H1 (cell line): ENCODE results near the gene FHIP2A. TPM values are rescaled to one million over a fixed set of nuclear protein-coding genes. Genes with fewer than 3 reads are reported as not detected.

Source experiments
- CTCF ChIA-PET: fragments of 300-600 bp; sonication (Branson Sonifier 250); formaldehyde crosslinking; loops from one replicate; lab custom pipeline; 2021; ENCODE audit not compliant: partially characterized antibody; lab: Charles Lee
- POLR2A ChIA-PET: fragments of 300-600 bp; sonication (Branson Sonifier 250); formaldehyde crosslinking; loops from one replicate; lab custom pipeline; 2021; ENCODE audit warnings: inconsistent platforms; ENCODE audit not compliant: partially characterized antibody; lab: Charles Lee
- DNase-seq, 2 experiments: peaks; one replicate each; pipeline versions ENCODE4 v3.0.0 to v3.0.0-alpha.2; 2010 to 2022; ENCODE audit warnings: low spot score in 2 of 2, low read depth in 1 of 2, mixed read lengths in 1 of 2
- FAIRE-seq: peaks from 2 replicates; lab custom pipeline; 2011; peaks lifted over from hg19 to GRCh38; lab: Jason Lieb, UNC
- H2AFZ ChIP-seq: 2 replicates; pipeline ENCODE4 v1.8.1; 2012; ENCODE audit warnings: low read length, inconsistent platforms
- H2AK5ac ChIP-seq: 2 replicates; pipeline ENCODE4 v1.6.1; 2013; ENCODE audit warnings: low read depth, low read length
- H2BK120ac ChIP-seq: replicated peaks from 2 replicates; pipeline ENCODE3; 2013; ENCODE audit warnings: low read depth, low read length, inconsistent platforms
- H2BK12ac ChIP-seq: 2 replicates; pipeline ENCODE4 v1.6.1; 2013; ENCODE audit warnings: low read depth, low read length
- H2BK15ac ChIP-seq: 2 replicates; pipeline ENCODE4 v1.6.1; 2013; ENCODE audit warnings: low read length
- H2BK20ac ChIP-seq: 2 replicates; pipeline ENCODE4 v1.6.1; 2013; ENCODE audit warnings: low read length
- H2BK5ac ChIP-seq: 2 replicates; pipeline ENCODE4 v1.6.1; 2013; ENCODE audit warnings: low read depth, low read length
- H3K14ac ChIP-seq: 2 replicates; pipeline ENCODE4 v1.6.1; 2013; ENCODE audit warnings: inconsistent platforms; ENCODE audit not compliant: insufficient read length
- H3K18ac ChIP-seq: 2 replicates; pipeline ENCODE4 v1.6.1; 2013; ENCODE audit warnings: low read length; ENCODE audit errors: extremely low read depth
- H3K23ac ChIP-seq: 2 replicates; pipeline ENCODE4 v1.6.1; 2013; ENCODE audit warnings: inconsistent platforms; ENCODE audit not compliant: insufficient read length
- H3K23me2 ChIP-seq: 2 replicates; pipeline ENCODE4 v1.6.1; 2013; ENCODE audit warnings: low read depth, low read length
- H3K27ac ChIP-seq: 2 replicates; pipeline ENCODE4 v1.6.1; 2011; ENCODE audit warnings: low read depth, low read length, inconsistent platforms
- H3K27me3 ChIP-seq, 4 experiments: replicated peaks in 1 of 4; 1 replicate in 1 of 4; 2 replicates in 3 of 4; pipeline versions ENCODE4 v1.6.1 to v1.8.1; 2011 to 2013; ENCODE audit warnings: low read length in 3 of 4, mild to moderate bottlenecking in 3 of 4, inconsistent platforms in 2 of 4, mixed read lengths in 2 of 4, moderate library complexity in 1 of 4; ENCODE audit not compliant: control insufficient read depth in 3 of 4, insufficient read depth in 3 of 4; ENCODE audit errors: extremely low read depth in 1 of 4
- H3K36me3 ChIP-seq, 4 experiments: 2 replicates each; pipeline versions ENCODE4 v1.6.1 to v1.8.1; 2011 to 2013; ENCODE audit warnings: mild to moderate bottlenecking in 4 of 4, low read length in 3 of 4, moderate library complexity in 2 of 4, control low read depth in 1 of 4, inconsistent platforms in 1 of 4; ENCODE audit not compliant: insufficient read depth in 4 of 4, control insufficient read depth in 2 of 4
- H3K4ac ChIP-seq: replicated peaks from 2 replicates; pipeline ENCODE3; 2013; ENCODE audit warnings: low read length, low read depth, mixed read lengths, inconsistent platforms; ENCODE audit not compliant: insufficient read length
- H3K4me1 ChIP-seq, 4 experiments: replicated peaks in 1 of 4; 1 replicate in 1 of 4; 2 replicates in 3 of 4; pipeline versions ENCODE4 v1.6.1 to v1.8.1; 2011 to 2013; ENCODE audit warnings: low read length in 3 of 4, inconsistent platforms in 2 of 4, mixed read lengths in 1 of 4; ENCODE audit not compliant: insufficient read depth in 4 of 4, control insufficient read depth in 3 of 4
- H3K4me2 ChIP-seq, 2 experiments: 2 replicates each; pipeline versions ENCODE4 v1.6.1 to v1.8.1; 2011 to 2013; ENCODE audit warnings: low read depth in 2 of 2, low read length in 2 of 2, control low read depth in 1 of 2, inconsistent platforms in 1 of 2, mild to moderate bottlenecking in 1 of 2; ENCODE audit not compliant: insufficient read depth in 1 of 2
- H3K4me3 ChIP-seq, 4 experiments: fragments of 200-600, 300-600 bp in 1 of 4; sonication (generic), shearing (Covaris generic), sonication (Bioruptor Twin) in 1 of 4; 2 replicates each; pipeline versions ENCODE4 v1.5.1 to v1.8.1; 2011 to 2016; ENCODE audit warnings: low read length in 4 of 4, low read depth in 3 of 4, control low read depth in 2 of 4, inconsistent platforms in 2 of 4, mild to moderate bottlenecking in 2 of 4, mixed read lengths in 1 of 4, moderate library complexity in 1 of 4; ENCODE audit not compliant: insufficient read depth in 2 of 4; ENCODE audit errors: extremely low read depth in 1 of 4
- H3K56ac ChIP-seq: replicated peaks from 2 replicates; pipeline ENCODE3; 2013; ENCODE audit warnings: low read depth, mild to moderate bottlenecking, mixed read lengths, low read length, inconsistent platforms; ENCODE audit not compliant: insufficient read length
- H3K79me1 ChIP-seq: 2 replicates; pipeline ENCODE4 v1.6.1; 2013; ENCODE audit warnings: low read depth, low read length, control low read depth
- H3K79me2 ChIP-seq, 2 experiments: 2 replicates each; pipeline versions ENCODE4 v1.6.1 to v1.8.1; 2012 to 2013; ENCODE audit warnings: low read length in 2 of 2, mild to moderate bottlenecking in 2 of 2, inconsistent platforms in 1 of 2; ENCODE audit not compliant: insufficient read depth in 2 of 2, control insufficient read depth in 1 of 2
- H3K9ac ChIP-seq, 4 experiments: replicated peaks in 1 of 4; 1 replicate in 1 of 4; 2 replicates in 3 of 4; pipeline versions ENCODE4 v1.6.1 to v1.8.1; 2011 to 2013; ENCODE audit warnings: low read depth in 3 of 4, low read length in 3 of 4, control low read depth in 2 of 4, mild to moderate bottlenecking in 2 of 4, moderate library complexity in 2 of 4, inconsistent platforms in 1 of 4; ENCODE audit errors: extremely low read depth in 1 of 4
- H3K9me3 ChIP-seq, 2 experiments: 2 replicates each; pipeline versions ENCODE4 v1.6.1 to v1.8.1; 2012 to 2013; ENCODE audit warnings: mild to moderate bottlenecking in 2 of 2, moderate library complexity in 2 of 2, control low read depth in 1 of 2, inconsistent platforms in 1 of 2, low read depth in 1 of 2, low read length in 1 of 2, mixed read lengths in 1 of 2; ENCODE audit not compliant: insufficient read depth in 2 of 2
- H4K20me1 ChIP-seq, 2 experiments: replicated peaks in 1 of 2; 2 replicates each; pipeline versions ENCODE3 to v1.8.1; 2011 to 2013; ENCODE audit warnings: inconsistent platforms in 2 of 2, low read length in 2 of 2, mild to moderate bottlenecking in 1 of 2; ENCODE audit not compliant: insufficient read depth in 2 of 2, control insufficient read depth in 1 of 2
- H4K5ac ChIP-seq: 2 replicates; pipeline ENCODE4 v1.6.1; 2013; ENCODE audit warnings: low read length, low read depth, mixed read lengths, inconsistent platforms; ENCODE audit not compliant: insufficient read length
- H4K8ac ChIP-seq: 2 replicates; pipeline ENCODE4 v1.8.0; 2013; ENCODE audit warnings: mild to moderate bottlenecking, moderate library complexity, low read length, inconsistent platforms; ENCODE audit not compliant: insufficient read depth; ENCODE audit errors: extremely low read depth
- H4K91ac ChIP-seq: replicated peaks from 2 replicates; pipeline ENCODE3; 2013; ENCODE audit warnings: low read length, mixed read lengths, inconsistent platforms; ENCODE audit not compliant: insufficient read length
- SRF ChIP-seq: IDR thresholded peaks from 2 replicates; pipeline ENCODE4 v1.6.1; 2011; ENCODE audit warnings: mild to moderate bottlenecking, low read depth, low read length, moderate library complexity
- TAF7 ChIP-seq: optimal IDR thresholded peaks from 2 replicates; pipeline ENCODE3; 2011; ENCODE audit warnings: low read depth, mild to moderate bottlenecking, inconsistent platforms, low read length, moderate library complexity, borderline replicate concordance
- TCF12 ChIP-seq: IDR thresholded peaks from 2 replicates; pipeline ENCODE4 v1.6.1; 2011; ENCODE audit warnings: low read depth, mild to moderate bottlenecking, low read length
- YY1 ChIP-seq: IDR thresholded peaks from 2 replicates; pipeline ENCODE4 v1.6.1; 2011; ENCODE audit warnings: low read depth, mild to moderate bottlenecking, low read length
- WGBS, 2 experiments: shearing (Covaris generic) in 1 of 2; methylation state at CpG; one replicate each; pipeline versions ENCODE4 v1.1.6 to v1.1.7; 2013 to 2015; ENCODE audit warnings: low lambda C conversion rate in 2 of 2, mixed read lengths in 2 of 2, inconsistent platforms in 1 of 2, low coverage in 1 of 2, missing lambda C conversion rate in 1 of 2; ENCODE audit not compliant: insufficient replicate concordance in 2 of 2, insufficient coverage in 1 of 2, insufficient read length in 1 of 2; ENCODE audit errors: extremely low coverage in 1 of 2, missing lambda C conversion rate in 1 of 2; 5-methylcytosine and 5-hydroxymethylcytosine counted together
- polyA plus RNA-seq, 7 experiments: library from polyadenylated mRNA; depleted of rRNA in 3 of 7; stranded (reverse) in 5 of 7; unstranded in 2 of 7; fragments of >200 nt in 5 of 7; fragments of 200-250 nt in 2 of 7; gene quantifications; 1 replicate in 5 of 7; 2 replicates in 1 of 7; 4 replicates in 1 of 7; pipeline versions ENCODE4 v1.2.1 to v1.2.3, GENCODE V29; 2011 to 2013; ENCODE audit warnings: missing spikeins in 2 of 7, mixed read lengths in 2 of 7
- total RNA-seq: library from RNA; stranded (reverse); fragmentation: NEBNext Ultra II Directional; extraction: Animal tissue kit (Norgen Biotek cat#: 25700); gene quantifications from 2 replicates; pipeline ENCODE4 v1.2.1, GENCODE V29; 2021

The FHIP2A gene
- total and polyA plus RNA-seq, 2 of the 8 experiments (the other 6 are each of a cell fraction or from before 2014, with no cell fraction given) = 4.5 to 15.0 TPM

- Histone ChIP-seq H4K8ac (no peak overlapping the region), H2BK15ac (no peak overlapping the region), H3K23ac (no peak overlapping the region), H2AFZ (no peak overlapping the region), H4K91ac (no peak overlapping the region), H3K27me3 (no peaks in the 10 kb centered on the region), H2BK12ac (no peak overlapping the region), H3K79me1 (no peaks in the 10 kb centered on the region), H2AK5ac (no peak overlapping the region), H2BK20ac (no peak overlapping the region), H3K79me2 (peaks cover 0 to 10% of the 10 kb centered on the region in 2 experiments; a peak in 1 of 4 replicates), H3K4ac (no peak overlapping the region), H2BK120ac (no peak overlapping the region), H3K27ac (no peak overlapping the region), H3K9me3 (no peaks in the 10 kb centered on the region), H3K14ac (no peak overlapping the region), H3K4me2 (no peak overlapping the region), H3K56ac (no peak overlapping the region), H4K20me1 (no peaks in the 10 kb centered on the region), H3K18ac (no peak overlapping the region), H4K5ac (no peak overlapping the region), H3K23me2 (no peaks in the 10 kb centered on the region), H2BK5ac (no peak overlapping the region), H3K9ac (no peak overlapping the region), H3K4me1 (no peaks in the 10 kb centered on the region; a peak in 1 of 7 replicates), H3K36me3 (peaks cover 0 to 21% (median 2%) of the 10 kb centered on the region in 4 experiments; a peak in 3 of 8 replicates), H3K4me3 (no peak overlapping the region)
- no peak for FAIRE-seq
- CTCF ChIA-PET = interaction anchor here (0.9 to 1.4 kb wide), 3 partner anchors 9 to 139 kb away, joined by 3 to 6 read pairs (median 6); partner anchors contain the start of gene FHIP2A
- DNase-seq = no peak
- WGBS, 2 experiments = 88% methylated on average over 6 of the region's 6 CpGs; no CpG with 5 or more reads in 1 of the 2 experiments
- TF ChIP-seq TCF12 (no peak), YY1 (no peak), SRF (no peak), TAF7 (no peak)
- POLR2A ChIA-PET = interaction anchor here (2.0 kb wide), 1 partner anchor 10 kb away, joined by 7 read pairs; the partner anchor contains the start of gene FHIP2A
Observed at GRCh38 chr10:114831186-114831867, 9.7 kb downstream of the FHIP2A start.
